GM18517 (cell line): Measurements from ENCODE around the gene TULP4.
"Not testable (repeated sequence)": the region's sequence is repeated elsewhere in the genome, so short reads cannot be mapped to it uniquely, and the experiment has no call there.

Experiments used
- ATAC-seq: cut with Tn5 transposase; IDR thresholded peaks from one replicate; pipeline ENCODE4 v1.9.1; 2021; ENCODE audit warnings: mild to moderate bottlenecking, moderate library complexity; ENCODE audit not compliant: unreplicated experiment

Gene TULP4

GRCh38 chr6:158464483-158464882 lies 152.2 kb downstream of the TULP4 start:
- ATAC-seq, result no peak

- ATAC-seq, result no peak
Observed at GRCh38 chr6:158465257-158465656, 153.0 kb downstream of the TULP4 start.

- ATAC-seq, result no peak
Observed at GRCh38 chr6:158465747-158466146, 153.5 kb downstream of the TULP4 start.

GRCh38 chr6:158467923-158468322 lies 155.7 kb downstream of the TULP4 start:
- no peak for ATAC-seq

GRCh38 chr6:158468666-158469065 lies 156.4 kb downstream of the TULP4 start:
- no peak for ATAC-seq

- not testable (repeated sequence) for ATAC-seq
Observed at GRCh38 chr6:158470023-158470422, 157.8 kb downstream of the TULP4 start.

GRCh38 chr6:158471339-158471738 lies 159.1 kb downstream of the TULP4 start:
- no peak for ATAC-seq

- ATAC-seq, result no peak
Observed at GRCh38 chr6:158472447-158472846, 160.2 kb downstream of the TULP4 start.

GRCh38 chr6:158474961-158475343 lies 162.7 kb downstream of the TULP4 start:
- ATAC-seq, result peak; percentile 4

- peak; percentile 79 for ATAC-seq
Observed at GRCh38 chr6:158475344-158476302, 163.4 kb downstream of the TULP4 start.

- peak; percentile 2 for ATAC-seq
Observed at GRCh38 chr6:158476389-158476788, 164.1 kb downstream of the TULP4 start.

- ATAC-seq, result not testable (repeated sequence)
Observed at GRCh38 chr6:158477722-158478121, 165.5 kb downstream of the TULP4 start.

- no peak for ATAC-seq
Observed at GRCh38 chr6:158480989-158481388, 168.7 kb downstream of the TULP4 start.

- ATAC-seq, result no peak
Observed at GRCh38 chr6:158481690-158482473, 169.6 kb downstream of the TULP4 start.

GRCh38 chr6:158485431-158485830 lies 173.2 kb downstream of the TULP4 start:
- ATAC-seq, result no peak

GRCh38 chr6:158487495-158487894 lies 175.2 kb downstream of the TULP4 start:
- ATAC-seq, result no peak

- no peak for ATAC-seq
Observed at GRCh38 chr6:158488065-158488464, 175.8 kb downstream of the TULP4 start.

- no peak for ATAC-seq
Observed at GRCh38 chr6:158489441-158489840, 177.2 kb downstream of the TULP4 start.

- no peak for ATAC-seq
Observed at GRCh38 chr6:158492881-158493280, 180.6 kb downstream of the TULP4 start.

- ATAC-seq, result no peak
Observed at GRCh38 chr6:158496700-158497099, 184.4 kb downstream of the TULP4 start.

- ATAC-seq, result no peak
Observed at GRCh38 chr6:158497620-158498019, 185.4 kb downstream of the TULP4 start.

GRCh38 chr6:158498362-158498761 lies 186.1 kb downstream of the TULP4 start:
- no peak for ATAC-seq
